Right atrium auricular region (tissue), 2 donors: ENCODE results near the gene SIMC1. TPM values are rescaled to one million over a fixed set of nuclear protein-coding genes. Genes with fewer than 3 reads are reported as not detected.

Experiments used
- DNase-seq: peaks from one replicate; pipeline ENCODE4 v3.0.0-alpha.2; 2019; ENCODE audit warnings: low spot score
- H3K27ac ChIP-seq, 2 donors: fragments of 200-600 bp; sonication (generic); 1 replicate in 1 of 2; 2 replicates in 1 of 2; pipeline ENCODE4 v1.5.1; 2016 to 2019
- H3K27me3 ChIP-seq, 2 donors: fragments of 200-600 bp; sonication (generic); one replicate each; pipeline versions ENCODE4 v1.5.1 to v1.6.0; 2017 to 2019
- H3K36me3 ChIP-seq: fragments of 200-600 bp; sonication (generic); one replicate; pipeline ENCODE4 v1.5.1; 2016
- H3K4me1 ChIP-seq, 2 donors: fragments of 200-600 bp; sonication (generic); one replicate each; pipeline versions ENCODE4 v1.5.1 to v1.6.0; 2017 to 2019
- H3K4me3 ChIP-seq, 2 donors: fragments of 200-600 bp; sonication (generic); 1 replicate in 1 of 2; 2 replicates in 1 of 2; pipeline ENCODE4 v1.5.1; 2017 to 2019; ENCODE audit warnings: mild to moderate bottlenecking in 1 of 2, moderate library complexity in 1 of 2
- H3K9me3 ChIP-seq, 2 donors: fragments of 200-600 bp; sonication (generic); one replicate each; pipeline ENCODE4 v1.5.1; 2019
- total RNA-seq, 2 donors: library from RNA; depleted of rRNA; stranded (reverse); fragments of >200 nt; gene quantifications; one replicate each; pipeline ENCODE4 v1.1.0, GENCODE V29; 2016
- TF ChIP-seq, protein P1 (sequence below), 2 donors: fragments of 200-600 bp; sonication (generic); IDR thresholded peaks; one replicate each; pipeline ENCODE4 v1.5.1; 2019; ENCODE audit warnings: antibody characterized with exemption in 2 of 2

SIMC1 gene
- total RNA-seq, 2 donors from 2014 or later = 5.2 to 9.1 TPM

DNA sequence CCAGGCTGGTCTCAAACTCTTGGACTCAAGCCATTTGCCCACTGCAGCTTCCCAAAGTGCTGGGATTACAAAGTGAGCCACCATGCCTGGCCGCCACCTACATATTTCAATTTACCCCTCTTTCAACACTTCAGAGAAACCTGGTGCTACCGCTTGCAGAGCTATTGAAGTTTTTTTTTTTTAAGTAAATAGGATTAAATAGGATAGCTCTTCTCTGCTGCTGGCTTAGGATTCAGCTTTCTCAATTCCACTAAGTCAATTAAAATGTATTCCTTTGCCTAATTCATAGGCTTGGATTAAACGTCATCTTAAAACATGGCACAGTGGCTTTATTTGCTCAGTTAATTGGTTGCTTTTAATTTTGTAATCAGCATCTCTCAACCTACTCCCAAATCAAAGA lies 82.4 kb downstream of the SIMC1 start:
- no peak for DNase-seq
- Histone ChIP-seq H3K36me3 (peaks cover 4% of the 10 kb centered on the region), H3K9me3 (no peaks in the 10 kb centered on the region), H3K4me3 (no peak overlapping the region), H3K27ac (no peak overlapping the region), H3K4me1 (no peaks in the 10 kb centered on the region), H3K27me3 (no peaks in the 10 kb centered on the region)
- TF ChIP-seq, protein P1, sequence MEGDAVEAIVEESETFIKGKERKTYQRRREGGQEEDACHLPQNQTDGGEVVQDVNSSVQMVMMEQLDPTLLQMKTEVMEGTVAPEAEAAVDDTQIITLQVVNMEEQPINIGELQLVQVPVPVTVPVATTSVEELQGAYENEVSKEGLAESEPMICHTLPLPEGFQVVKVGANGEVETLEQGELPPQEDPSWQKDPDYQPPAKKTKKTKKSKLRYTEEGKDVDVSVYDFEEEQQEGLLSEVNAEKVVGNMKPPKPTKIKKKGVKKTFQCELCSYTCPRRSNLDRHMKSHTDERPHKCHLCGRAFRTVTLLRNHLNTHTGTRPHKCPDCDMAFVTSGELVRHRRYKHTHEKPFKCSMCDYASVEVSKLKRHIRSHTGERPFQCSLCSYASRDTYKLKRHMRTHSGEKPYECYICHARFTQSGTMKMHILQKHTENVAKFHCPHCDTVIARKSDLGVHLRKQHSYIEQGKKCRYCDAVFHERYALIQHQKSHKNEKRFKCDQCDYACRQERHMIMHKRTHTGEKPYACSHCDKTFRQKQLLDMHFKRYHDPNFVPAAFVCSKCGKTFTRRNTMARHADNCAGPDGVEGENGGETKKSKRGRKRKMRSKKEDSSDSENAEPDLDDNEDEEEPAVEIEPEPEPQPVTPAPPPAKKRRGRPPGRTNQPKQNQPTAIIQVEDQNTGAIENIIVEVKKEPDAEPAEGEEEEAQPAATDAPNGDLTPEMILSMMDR (IDR thresholded peaks at IDR 0.05) = no peak

DNA sequence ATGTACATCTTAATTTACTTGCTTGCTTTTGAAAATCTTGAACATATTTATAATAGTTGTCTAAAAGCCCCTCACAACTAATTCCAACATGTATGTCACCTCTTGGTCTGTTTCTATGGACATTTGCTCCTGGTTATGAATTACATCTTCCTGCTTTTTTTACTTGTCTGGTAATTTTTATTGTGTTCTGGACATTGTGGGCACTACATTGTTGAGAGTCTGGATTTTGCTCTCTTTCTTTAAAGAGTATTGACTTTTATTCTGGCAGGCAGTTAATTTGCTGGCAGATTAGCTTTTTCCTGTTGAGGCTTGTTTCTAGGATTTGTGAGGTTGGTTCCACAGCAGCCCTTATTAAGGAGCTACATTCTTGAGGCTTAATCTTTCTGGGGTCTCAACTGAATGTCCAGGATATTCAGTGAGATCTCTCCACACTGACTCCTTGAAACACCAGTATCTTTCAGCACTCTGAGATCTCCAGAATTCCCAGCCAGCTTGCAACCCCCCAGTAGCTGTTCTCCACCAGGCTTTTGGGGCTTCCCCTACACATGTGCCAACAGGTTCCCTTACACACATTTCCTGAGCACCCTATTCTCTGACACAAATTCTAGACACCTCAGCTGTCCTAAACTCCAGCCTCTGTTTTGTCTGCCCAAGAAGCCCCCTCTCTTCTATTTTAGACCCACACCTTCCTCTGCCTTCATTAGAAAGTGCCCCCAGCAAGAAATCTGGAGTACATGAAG lies 96.0 kb downstream of the SIMC1 start:
- DNase-seq = no peak
- TF ChIP-seq, protein P1 (IDR thresholded peaks at IDR 0.05) = no peak
- Histone ChIP-seq H3K9me3 (no peaks in the 10 kb centered on the region), H3K27me3 (no peaks in the 10 kb centered on the region), H3K4me3 (no peak overlapping the region), H3K4me1 (no peaks in the 10 kb centered on the region), H3K27ac (no peak overlapping the region), H3K36me3 (peaks cover 19% of the 10 kb centered on the region)

DNA sequence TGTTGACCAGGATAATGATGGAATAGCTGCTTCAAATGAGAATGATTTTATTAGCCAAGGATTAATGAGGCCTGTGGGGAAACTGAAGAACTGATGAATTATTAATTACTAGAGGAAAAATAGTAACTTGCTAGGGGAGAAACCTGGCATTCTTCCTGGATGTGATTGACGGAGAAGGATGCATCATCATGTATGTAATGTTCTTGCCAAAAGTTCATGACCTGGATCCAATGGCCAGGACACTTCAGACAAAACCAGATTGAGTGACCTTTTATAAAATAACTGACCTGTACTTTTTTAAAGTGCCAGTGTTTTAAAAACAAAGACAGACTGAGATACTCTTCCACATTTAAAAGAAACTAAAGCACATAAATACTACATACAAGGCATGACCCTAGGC lies 99.7 kb downstream of the SIMC1 start:
- Histone ChIP-seq H3K4me1 (no peaks in the 10 kb centered on the region), H3K27me3 (no peaks in the 10 kb centered on the region), H3K27ac (no peak overlapping the region), H3K4me3 (no peak overlapping the region), H3K9me3 (no peaks in the 10 kb centered on the region), H3K36me3 (peaks cover 19% of the 10 kb centered on the region)
- TF ChIP-seq, protein P1 (IDR thresholded peaks at IDR 0.05) = no peak
- no peak for DNase-seq

DNA sequence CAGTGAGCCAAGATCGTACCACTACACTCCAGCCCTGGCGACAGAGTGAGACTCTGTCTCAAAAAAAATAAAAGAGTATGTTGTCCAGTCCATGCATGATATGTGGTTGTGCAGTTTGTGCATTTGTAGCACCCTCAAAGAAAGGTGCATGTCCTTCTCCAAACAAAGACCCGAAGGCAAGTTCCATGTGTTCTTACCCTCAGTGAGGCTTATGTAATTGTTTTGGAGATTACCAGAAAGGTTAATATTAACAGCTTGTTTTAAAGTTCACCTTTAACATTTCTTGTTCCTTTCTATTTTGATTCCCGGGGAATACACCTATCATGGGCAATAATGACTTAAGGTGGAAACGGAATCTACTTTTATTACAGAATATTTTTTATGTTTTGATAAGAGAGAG lies 101.1 kb downstream of the SIMC1 start:
- Histone ChIP-seq H3K4me3 (no peak overlapping the region), H3K4me1 (no peaks in the 10 kb centered on the region), H3K36me3 (peaks cover 19% of the 10 kb centered on the region), H3K27ac (no peak overlapping the region), H3K27me3 (no peaks in the 10 kb centered on the region), H3K9me3 (no peaks in the 10 kb centered on the region)
- TF ChIP-seq, protein P1 (IDR thresholded peaks at IDR 0.05) = no peak
- no peak for DNase-seq

DNA sequence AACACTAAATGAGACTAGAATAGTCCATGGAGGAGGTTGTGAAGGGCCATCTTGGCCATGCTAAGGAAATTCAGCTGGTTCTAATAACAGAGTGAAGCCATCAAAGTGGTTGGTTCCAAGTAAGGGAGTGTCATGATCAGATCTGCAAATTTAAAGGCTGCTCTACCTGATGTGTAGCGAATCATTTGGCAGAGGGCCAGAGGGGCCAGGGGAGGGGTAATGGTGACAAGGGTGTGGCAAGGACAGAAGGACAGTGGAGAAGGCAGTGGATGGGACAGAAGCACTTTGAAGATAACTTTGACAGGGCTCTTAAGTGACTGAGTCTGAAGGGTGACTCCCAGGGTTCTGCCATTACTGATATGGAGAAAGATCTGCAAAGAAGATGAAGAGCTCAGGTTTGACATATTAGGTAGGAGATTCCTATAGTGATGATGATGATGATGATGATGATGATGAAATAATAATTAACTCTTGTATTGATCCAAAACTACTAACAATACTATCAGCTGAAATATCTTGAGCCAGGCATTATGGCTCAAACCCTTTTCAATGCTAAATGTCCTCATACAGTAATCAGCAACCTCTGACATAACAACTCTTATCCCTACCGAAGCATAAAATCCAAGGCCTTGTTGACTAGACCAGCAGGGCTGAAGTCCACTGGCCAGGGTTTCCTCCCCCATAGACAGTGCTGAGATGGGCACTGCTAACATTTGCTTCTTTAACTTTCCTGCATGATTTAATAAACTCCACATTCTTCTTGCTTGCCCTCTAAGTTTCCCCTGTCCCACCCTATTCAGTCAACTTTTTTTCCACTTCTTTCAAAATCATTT lies 103.3 kb downstream of the SIMC1 start:
- DNase-seq = no peak
- H3K4me3 ChIP-seq = no peak overlapping the region
- H3K4me1 ChIP-seq = no peaks in the 10 kb centered on the region
- no peaks in the 10 kb centered on the region for H3K9me3 ChIP-seq
- H3K36me3 ChIP-seq = peaks cover 40% of the 10 kb centered on the region
- no peaks in the 10 kb centered on the region for H3K27me3 ChIP-seq
- TF ChIP-seq, protein P1 (IDR thresholded peaks at IDR 0.05) = no peak
- H3K27ac ChIP-seq = no peak overlapping the region
